MM.1S (cell line): Measurements from ENCODE around the gene KL.

Source experiments
- DNase-seq: peaks from one replicate; pipeline ENCODE4 v3.0.0-alpha.2; 2015
- H2AFZ ChIP-seq: fragments of 300-600 bp; sonication (generic); 2 replicates; pipeline ENCODE4 v1.6.0; 2016; ENCODE audit warnings: antibody characterized with exemption, low read length
- H3F3A ChIP-seq: fragments of 300-600 bp; sonication (generic); 2 replicates; pipeline ENCODE4 v1.6.1; 2016; ENCODE audit warnings: mild to moderate bottlenecking, antibody characterized with exemption, low read length, moderate library complexity, mixed read lengths; ENCODE audit not compliant: insufficient read depth
- H3K27ac ChIP-seq: fragments of 300-600 bp; sonication (generic); 2 replicates; pipeline ENCODE4 v1.5.1; 2016; ENCODE audit warnings: mild to moderate bottlenecking, low read length
- H3K27me3 ChIP-seq: fragments of 300-600 bp; sonication (generic); replicated peaks from 2 replicates; pipeline ENCODE4 v1.6.0; 2016; ENCODE audit warnings: low read length; ENCODE audit not compliant: insufficient read depth
- H3K36me3 ChIP-seq: fragments of 300-600 bp; sonication (generic); replicated peaks from 2 replicates; pipeline ENCODE4 v1.6.1; 2016; ENCODE audit warnings: mild to moderate bottlenecking, low read length, mixed read lengths; ENCODE audit not compliant: insufficient read depth
- H3K4me1 ChIP-seq: fragments of 300-600 bp; sonication (generic); 2 replicates; pipeline ENCODE4 v1.6.1; 2016; ENCODE audit warnings: low read length, mixed read lengths
- H3K4me2 ChIP-seq: fragments of 300-600 bp; sonication (generic); 2 replicates; pipeline ENCODE4 v1.6.0; 2016; ENCODE audit warnings: low read depth, low read length
- H3K4me3 ChIP-seq: fragments of 300-600 bp; sonication (generic); 2 replicates; pipeline ENCODE4 v1.5.1; 2016; ENCODE audit warnings: low read length, mixed read lengths
- H3K79me2 ChIP-seq: fragments of 300-600 bp; sonication (generic); 2 replicates; pipeline ENCODE4 v1.6.1; 2016; ENCODE audit warnings: mixed run types, low read length, mixed read lengths
- H3K9ac ChIP-seq: fragments of 300-600 bp; sonication (generic); 2 replicates; pipeline ENCODE4 v1.6.1; 2016; ENCODE audit warnings: low read length, mixed read lengths
- H3K9me2 ChIP-seq: fragments of 300-600 bp; sonication (generic); replicated peaks from 2 replicates; pipeline ENCODE4 v1.6.1; 2016; ENCODE audit warnings: mild to moderate bottlenecking, low read length, mixed read lengths; ENCODE audit not compliant: insufficient read depth
- H3K9me3 ChIP-seq: fragments of 300-600 bp; sonication (generic); replicated peaks from 2 replicates; pipeline ENCODE4 v1.6.1; 2016; ENCODE audit warnings: mild to moderate bottlenecking, low read length, mixed read lengths; ENCODE audit not compliant: insufficient read depth
- H4K20me1 ChIP-seq: fragments of 300-600 bp; sonication (generic); 2 replicates; pipeline ENCODE4 v1.6.1; 2016; ENCODE audit warnings: mild to moderate bottlenecking, low read length, moderate library complexity, mixed read lengths; ENCODE audit not compliant: insufficient read depth
- CTCF ChIP-seq: fragments of 300-600 bp; sonication (generic); IDR thresholded peaks from 2 replicates; pipeline ENCODE4 v1.5.1; 2016; ENCODE audit warnings: antibody characterized with exemption, low read length, mixed read lengths
- EZH2 ChIP-seq: fragments of 300-600 bp; sonication (generic); optimal IDR thresholded peaks from 2 replicates; pipeline ENCODE3; 2017; ENCODE audit warnings: low read depth, mild to moderate bottlenecking, antibody characterized with exemption, low read length, mixed read lengths
- EZH2phosphoT487 ChIP-seq: fragments of 300-600 bp; sonication (generic); IDR thresholded peaks from 2 replicates; pipeline ENCODE4 v1.6.1; 2018; ENCODE audit warnings: antibody characterized with exemption, low read length

Gene KL

DNA sequence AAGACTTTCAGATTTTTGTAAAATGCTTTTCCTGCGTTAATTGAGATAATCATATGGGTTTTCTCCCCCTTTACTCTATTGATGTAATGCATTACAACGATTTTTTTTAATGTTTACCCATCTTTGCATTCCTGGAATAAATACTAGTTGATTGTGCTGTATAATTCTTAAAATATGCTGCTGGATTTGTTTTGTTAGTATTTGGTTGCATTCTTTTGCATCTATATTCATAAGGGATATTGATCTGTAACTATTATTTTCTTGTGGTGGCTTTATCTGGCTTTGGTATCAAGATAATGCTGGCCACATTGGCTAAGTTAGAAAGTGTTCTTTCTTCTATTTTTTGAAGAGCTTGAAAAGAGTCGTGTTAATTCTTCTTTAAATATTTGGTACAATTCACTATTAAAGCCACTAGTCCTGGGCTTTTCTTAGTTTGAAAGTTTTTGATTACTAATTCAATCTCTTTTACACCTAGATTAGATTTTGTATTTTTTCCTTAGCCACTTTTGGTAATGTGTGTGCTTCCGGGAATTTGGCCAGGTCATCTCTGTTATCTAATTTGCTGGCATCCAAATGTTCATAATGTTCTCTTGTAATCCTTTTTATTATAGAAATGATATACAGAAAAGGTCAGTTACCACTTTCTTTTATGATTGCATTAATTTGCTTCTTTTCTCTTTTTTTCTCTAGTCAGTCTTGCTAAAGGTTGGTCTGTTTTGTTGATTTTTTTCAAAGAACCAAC, 29.8 kb downstream of the KL start:
- Histone ChIP-seq H3K36me3 (no peaks in the 10 kb centered on the region), H3K9me2 (no peaks in the 10 kb centered on the region), H3F3A (no peaks in the 10 kb centered on the region), H3K4me1 (no peaks in the 10 kb centered on the region), H3K4me3 (no peak overlapping the region), H3K27me3 (no peaks in the 10 kb centered on the region), H3K9me3 (no peaks in the 10 kb centered on the region), H3K27ac (no peak overlapping the region), H4K20me1 (no peaks in the 10 kb centered on the region), H3K4me2 (no peak overlapping the region), H3K9ac (no peak overlapping the region), H3K79me2 (no peaks in the 10 kb centered on the region), H2AFZ (no peak overlapping the region)
- no peak for DNase-seq
- no peak for TF ChIP-seq CTCF
- TF ChIP-seq EZH2phosphoT487, result no peak
- no peak for TF ChIP-seq EZH2

GRCh38 chr13:33050161-33050560, 33.9 kb downstream of the KL start:
- Histone ChIP-seq H3F3A (no peaks in the 10 kb centered on the region), H3K4me1 (no peaks in the 10 kb centered on the region), H3K79me2 (no peaks in the 10 kb centered on the region), H3K36me3 (no peaks in the 10 kb centered on the region), H2AFZ (no peak overlapping the region), H3K9ac (no peak overlapping the region), H3K4me2 (no peak overlapping the region), H3K9me3 (no peaks in the 10 kb centered on the region), H3K27me3 (no peaks in the 10 kb centered on the region), H3K27ac (no peak overlapping the region), H3K9me2 (no peaks in the 10 kb centered on the region), H3K4me3 (no peak overlapping the region), H4K20me1 (no peaks in the 10 kb centered on the region)
- no peak for DNase-seq
- TF ChIP-seq CTCF (no peak), EZH2phosphoT487 (no peak), EZH2 (no peak)

GRCh38 chr13:33051632-33052031, 35.4 kb downstream of the KL start:
- Histone ChIP-seq H3K4me2 (no peak overlapping the region), H3K27me3 (no peaks in the 10 kb centered on the region), H3K79me2 (no peaks in the 10 kb centered on the region), H3F3A (no peaks in the 10 kb centered on the region), H4K20me1 (no peaks in the 10 kb centered on the region), H2AFZ (no peak overlapping the region), H3K9me2 (no peaks in the 10 kb centered on the region), H3K36me3 (no peaks in the 10 kb centered on the region), H3K9ac (no peak overlapping the region), H3K4me3 (no peak overlapping the region), H3K9me3 (no peaks in the 10 kb centered on the region), H3K27ac (no peak overlapping the region), H3K4me1 (no peaks in the 10 kb centered on the region)
- DNase-seq, result peak; percentile 40
- TF ChIP-seq EZH2, result no peak
- TF ChIP-seq EZH2phosphoT487, result no peak
- no peak for TF ChIP-seq CTCF
